ENCODE measurements around the gene FAM53B.

DNA sequence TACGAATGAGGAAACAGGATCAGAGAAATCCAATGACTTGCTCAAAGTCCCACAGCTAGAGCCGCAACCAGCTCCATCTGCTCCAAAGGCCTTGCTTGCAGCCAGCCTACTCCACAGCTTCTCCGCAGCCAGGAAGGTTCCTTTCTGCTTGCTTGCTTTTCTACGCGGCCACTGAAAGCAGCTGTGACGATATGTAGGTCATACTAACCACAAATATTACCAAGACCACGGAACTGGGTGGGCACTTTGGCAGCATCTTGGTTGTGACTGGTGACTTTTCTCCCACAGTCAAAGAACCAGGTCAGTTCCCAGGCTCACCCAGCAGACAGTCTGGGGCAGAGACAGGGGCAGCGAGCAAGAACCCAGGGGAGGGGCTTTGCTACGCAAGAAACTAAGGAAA is 86.4 kb downstream of the FAM53B start:
- TF ChIP-seq POLR2A (IDR thresholded peaks at IDR 0.05; ENCODE audit: low read depth, low read length) (no peak), TAF1 (IDR thresholded peaks at IDR 0.05; ENCODE audit: borderline replicate concordance, low read depth, low read length) (no peak)

Data from GM12892 (cell line).